Fibroblast of skin of left biceps (primary cell): Measurements from ENCODE around the gene MDFIC2.
"Not testable (repeated sequence)": the region's sequence is repeated elsewhere in the genome, so short reads cannot be mapped to it uniquely, and the experiment has no call there.

Source experiments
- DNase-seq, 2 experiments: peaks; one replicate each; pipeline ENCODE4 v3.0.0-alpha.2; 2013; ENCODE audit warnings: low read depth in 2 of 2

MDFIC2 gene

GRCh38 chr3:70256566-70256965, 55.9 kb downstream of the MDFIC2 start:
- DNase-seq = no peak

DNA sequence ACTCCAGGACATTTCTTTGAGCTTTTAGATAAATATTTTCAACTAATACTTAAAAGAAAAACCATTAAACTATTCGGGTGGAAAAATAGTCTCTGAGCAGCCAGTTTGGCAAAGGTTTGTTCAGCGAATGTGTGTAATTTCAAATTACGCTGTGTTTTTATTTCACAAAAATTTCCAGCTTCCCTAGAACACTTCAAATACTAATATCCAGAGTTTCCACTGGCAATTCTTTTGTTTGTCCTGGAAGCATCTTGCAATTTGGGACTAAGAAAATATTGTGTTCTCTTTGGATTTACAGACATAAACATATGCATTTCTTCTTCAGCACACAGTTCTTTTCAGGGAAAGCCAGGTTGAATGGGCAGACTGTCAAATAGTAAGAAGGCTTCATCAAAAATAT, 61.9 kb downstream of the MDFIC2 start:
- no peak for DNase-seq

GRCh38 chr3:70249509-70250160, 62.8 kb downstream of the MDFIC2 start:
- no peak for DNase-seq

DNA sequence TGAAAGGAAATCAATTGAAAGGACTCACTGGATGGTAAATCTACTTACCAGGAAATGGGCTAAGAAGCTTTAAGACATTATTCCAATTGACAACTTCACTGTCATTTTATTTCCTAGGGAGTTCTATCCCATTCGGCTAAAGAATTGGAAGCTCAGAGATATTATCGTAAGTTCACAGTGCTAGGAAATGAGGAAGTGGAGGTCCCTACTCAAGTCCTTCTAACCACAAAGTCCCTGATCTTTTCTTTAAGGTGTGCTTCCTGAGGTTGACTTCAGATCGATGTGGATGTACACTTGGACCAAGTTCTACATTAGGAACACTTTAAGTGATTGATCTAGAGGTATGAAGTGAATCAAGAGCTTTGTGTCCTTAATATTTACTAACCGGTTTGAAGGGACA, 63.6 kb downstream of the MDFIC2 start:
- no peak for DNase-seq

DNA sequence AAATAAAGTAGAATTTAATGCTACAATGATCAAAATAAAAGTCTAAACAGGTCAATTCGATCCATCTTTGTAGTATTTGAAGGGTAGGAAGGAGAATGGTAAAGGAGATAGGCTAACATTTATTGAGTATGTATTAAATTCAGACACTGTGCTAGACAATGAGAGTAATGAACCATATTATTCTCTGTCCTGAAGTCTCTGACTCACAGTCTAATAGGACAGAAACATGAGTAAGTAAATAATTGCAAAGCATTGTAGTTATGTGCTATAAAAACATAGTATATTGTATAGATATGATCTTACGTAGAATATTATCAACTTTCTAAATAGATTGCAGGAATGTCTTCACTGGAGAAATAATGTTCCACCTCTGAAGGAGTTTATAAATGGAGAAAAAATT, 64.5 kb downstream of the MDFIC2 start:
- DNase-seq = no peak

DNA sequence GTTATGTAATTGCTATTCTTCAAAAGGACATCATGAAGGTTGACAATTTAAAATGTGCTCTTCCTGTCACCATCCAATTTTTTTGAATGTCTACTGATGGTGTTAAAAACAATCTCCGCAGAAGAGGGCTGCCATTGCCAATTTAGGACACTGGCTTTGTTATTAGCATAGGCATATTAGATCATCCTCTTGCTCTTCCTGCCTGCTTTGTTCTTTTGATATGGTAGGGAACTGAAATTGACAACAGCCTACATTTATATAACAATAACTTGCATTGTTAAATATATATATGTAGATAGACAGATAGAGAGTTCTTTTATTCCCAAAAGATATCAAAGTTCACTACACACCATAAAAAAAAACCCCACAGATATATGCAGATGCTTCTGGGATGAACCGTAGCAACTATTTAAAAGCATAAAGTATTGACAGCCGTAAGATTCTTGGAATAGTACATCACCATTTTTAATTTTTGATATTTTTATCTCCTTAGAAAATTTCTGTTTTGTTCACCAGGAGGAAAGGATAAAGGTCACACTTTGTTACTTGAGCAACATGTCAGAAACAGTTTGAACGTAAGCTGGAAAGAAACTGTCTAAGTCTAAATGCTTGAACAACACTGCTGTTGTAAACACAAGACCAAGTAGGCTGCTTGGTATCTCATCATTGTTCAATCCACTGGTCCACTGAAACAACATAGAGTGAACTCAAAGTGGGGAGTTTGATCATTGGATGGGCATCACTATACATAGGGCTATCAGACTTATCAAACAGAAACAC, 66.5 kb downstream of the MDFIC2 start:
- no peak for DNase-seq

DNA sequence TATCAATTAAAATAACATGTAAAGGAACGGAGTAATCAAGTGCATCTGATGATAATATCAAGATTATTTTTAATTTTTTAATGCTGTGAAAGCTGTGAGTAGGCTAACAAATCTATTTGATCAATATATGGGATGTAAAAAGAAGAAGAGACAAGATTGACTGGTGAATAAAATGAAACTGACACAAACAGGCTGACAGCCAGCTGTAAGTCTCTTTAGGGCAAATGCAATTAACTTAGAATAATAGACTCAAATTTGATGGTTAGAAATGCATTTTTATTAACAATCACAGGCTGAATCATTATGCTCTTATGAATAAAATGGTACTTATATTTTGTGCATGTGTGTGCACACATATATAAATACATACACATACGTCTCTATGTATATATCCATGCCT, 68.0 kb downstream of the MDFIC2 start:
- DNase-seq = no peak

- no peak for DNase-seq
Measured at GRCh38 chr3:70242297-70242882, 70.0 kb downstream of the MDFIC2 start.

DNA sequence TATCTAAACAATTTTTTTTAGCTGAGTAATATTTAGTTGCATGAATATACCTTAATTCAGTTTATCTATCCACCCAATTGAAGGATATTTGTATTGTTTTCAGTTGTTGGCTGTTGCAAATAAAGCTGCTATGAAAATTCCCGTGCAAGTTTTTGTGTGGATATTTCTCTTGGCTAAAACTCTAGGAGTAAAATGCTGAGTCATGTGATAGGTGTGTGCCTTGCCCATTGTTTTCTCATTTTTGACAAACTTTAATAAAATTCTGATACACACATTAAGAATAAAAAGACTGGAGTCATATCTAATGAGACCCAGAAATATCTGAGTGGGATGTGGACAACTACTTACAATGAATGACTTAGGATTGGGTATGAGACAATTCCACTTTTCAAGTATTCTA, 78.6 kb downstream of the MDFIC2 start:
- no peak for DNase-seq

GRCh38 chr3:70233112-70233511, 79.3 kb downstream of the MDFIC2 start:
- DNase-seq = no peak

DNA sequence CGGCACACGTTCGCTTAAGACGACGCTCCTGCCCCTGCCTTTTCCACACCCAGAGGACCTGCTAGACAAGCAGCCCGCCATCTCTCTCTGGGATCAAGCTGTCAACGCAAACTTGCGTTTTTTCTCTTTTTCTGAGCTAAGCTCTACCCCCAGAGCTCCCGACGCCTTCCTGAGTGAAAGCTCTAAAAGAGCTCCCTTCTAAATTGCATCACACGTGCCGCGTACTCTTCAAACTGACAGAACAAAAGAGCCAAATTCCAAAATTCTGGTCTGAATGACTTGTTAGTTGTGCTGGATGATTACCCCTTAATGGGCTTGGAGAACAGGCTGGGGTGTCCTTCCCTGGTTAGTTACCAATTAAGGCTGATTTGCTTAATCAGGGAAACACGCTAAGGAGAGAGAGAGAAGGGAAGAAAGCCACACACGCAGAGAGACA, 81.2 kb downstream of the MDFIC2 start:
- DNase-seq = no peak

DNA sequence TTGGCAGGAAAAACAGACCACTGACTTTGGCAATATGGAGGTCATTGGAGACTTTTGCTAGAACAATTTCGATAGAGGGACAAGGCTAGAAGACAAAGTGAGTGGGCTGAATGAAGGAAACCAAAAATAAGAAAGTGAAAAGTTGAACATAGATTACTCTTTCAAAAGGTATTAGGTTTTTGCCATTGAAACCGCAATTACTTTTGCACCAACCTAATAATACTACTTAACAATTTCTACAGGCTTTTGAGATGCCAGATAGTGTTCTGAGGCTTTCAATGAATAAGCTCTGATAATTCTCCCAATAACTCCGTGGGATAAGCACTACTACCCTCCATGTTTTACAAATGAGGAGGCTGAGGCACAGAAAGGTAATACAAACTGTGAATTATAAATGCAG, 85.0 kb downstream of the MDFIC2 start:
- no peak for DNase-seq

DNA sequence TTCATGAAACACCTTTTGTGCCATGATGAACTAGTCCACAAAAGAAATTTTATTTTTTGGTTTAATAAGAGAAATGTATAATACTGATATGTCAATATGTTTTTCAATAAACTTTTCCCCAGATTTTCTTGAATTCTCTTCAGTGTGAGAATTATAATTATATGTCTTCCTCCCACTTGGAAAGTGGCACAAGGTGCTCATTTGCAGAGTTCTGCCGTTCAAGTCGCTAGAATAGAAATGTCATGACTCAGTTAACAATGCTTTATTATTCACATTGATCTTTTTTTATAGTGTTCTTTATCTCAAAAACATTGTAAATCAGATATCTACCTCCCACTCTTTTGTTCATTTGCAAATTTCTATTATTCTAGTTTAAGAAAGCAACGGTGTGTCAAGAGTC, 87.3 kb downstream of the MDFIC2 start:
- DNase-seq = no peak

- no peak for DNase-seq
Measured at GRCh38 chr3:70224337-70224736, 88.1 kb downstream of the MDFIC2 start.

DNA sequence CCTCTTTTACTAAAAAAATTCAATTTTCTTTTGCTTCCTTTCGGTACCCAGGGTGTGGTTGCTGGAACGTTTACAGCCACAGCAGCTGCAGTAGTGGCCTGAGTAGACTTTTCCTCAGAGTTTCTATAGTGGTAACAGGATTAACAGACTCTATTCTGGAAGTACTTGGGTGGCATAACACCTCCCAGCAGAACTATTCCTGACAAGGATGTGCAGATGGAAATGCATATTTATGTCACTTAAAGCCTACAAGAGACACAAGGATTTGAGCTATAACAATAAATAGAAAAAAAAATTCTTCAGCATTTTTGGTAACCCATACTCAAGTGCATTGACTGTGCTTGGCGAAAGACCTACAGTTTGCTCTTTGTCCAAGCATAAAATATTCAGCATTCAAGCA, 94.0 kb downstream of the MDFIC2 start:
- DNase-seq = no peak

- not testable (repeated sequence) for DNase-seq
Measured at GRCh38 chr3:70211274-70211673, 101.2 kb downstream of the MDFIC2 start.

DNA sequence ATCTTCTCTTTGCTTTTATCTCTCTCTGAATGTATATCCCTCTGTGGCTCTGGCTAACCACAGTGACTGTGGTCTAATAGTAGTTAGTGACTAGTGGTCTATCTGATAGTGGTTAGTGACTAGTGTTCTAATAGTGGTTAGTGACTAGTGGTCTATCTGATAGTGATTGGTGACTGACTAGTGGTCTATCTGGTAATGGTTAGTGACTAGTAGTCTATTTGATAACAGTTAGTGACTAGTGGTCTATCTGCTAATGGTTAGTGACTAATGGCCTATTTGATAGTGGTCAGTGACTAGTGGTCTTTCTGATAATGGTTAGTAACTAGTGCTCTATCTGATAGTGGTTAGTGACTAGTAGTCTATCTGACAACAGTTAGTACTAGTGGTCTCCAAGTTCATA, 110.5 kb downstream of the MDFIC2 start:
- no peak for DNase-seq

DNA sequence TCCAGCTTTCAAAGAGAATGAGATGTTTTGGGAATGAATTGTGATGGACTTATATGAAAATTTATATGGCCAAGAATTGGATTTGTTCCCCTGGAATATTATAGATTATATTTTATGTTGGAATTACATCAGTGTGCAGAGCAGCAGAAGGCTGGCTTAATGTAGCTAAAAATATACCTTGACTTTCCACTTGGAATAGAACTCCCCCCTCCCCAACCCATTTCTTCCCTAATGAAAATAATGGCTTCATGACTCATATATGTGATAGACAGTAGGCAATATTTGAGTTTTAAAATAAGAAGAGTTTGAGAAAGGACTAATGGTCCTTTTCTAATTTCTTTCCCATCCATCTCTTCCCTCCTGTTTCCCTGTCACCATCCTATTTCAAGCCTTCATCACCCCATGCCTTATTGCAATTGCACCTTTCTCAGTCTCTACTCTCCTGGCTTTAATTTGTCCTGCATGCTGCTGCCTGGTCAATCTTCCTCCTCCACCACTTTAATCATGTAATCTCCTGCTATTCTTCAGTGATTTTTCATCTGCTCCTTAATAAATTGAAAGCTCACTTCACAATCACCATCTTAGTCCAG, 122.5 kb downstream of the MDFIC2 start:
- DNase-seq = no peak

- DNase-seq = no peak
Measured at GRCh38 chr3:70186221-70186620, 126.2 kb downstream of the MDFIC2 start.

DNA sequence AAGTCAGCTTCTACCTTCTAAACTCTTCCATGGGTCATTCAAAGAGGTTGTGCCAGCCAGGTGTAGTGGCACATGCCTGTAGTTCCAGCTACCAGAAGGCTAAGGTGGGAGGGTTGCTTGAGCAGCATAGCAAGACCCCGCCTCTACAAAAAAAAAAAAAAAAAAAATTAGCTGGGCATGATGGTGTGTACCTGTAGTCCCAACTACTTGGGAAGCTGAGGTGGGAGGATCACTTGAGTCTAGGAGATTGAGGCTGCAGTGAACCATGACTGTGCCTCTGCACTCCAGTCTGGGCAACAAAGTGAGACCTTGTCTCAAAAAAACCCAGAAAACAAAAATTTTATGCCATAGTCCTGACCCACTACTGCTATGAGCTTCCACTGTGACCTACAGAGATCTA, 126.8 kb downstream of the MDFIC2 start:
- no peak for DNase-seq

DNA sequence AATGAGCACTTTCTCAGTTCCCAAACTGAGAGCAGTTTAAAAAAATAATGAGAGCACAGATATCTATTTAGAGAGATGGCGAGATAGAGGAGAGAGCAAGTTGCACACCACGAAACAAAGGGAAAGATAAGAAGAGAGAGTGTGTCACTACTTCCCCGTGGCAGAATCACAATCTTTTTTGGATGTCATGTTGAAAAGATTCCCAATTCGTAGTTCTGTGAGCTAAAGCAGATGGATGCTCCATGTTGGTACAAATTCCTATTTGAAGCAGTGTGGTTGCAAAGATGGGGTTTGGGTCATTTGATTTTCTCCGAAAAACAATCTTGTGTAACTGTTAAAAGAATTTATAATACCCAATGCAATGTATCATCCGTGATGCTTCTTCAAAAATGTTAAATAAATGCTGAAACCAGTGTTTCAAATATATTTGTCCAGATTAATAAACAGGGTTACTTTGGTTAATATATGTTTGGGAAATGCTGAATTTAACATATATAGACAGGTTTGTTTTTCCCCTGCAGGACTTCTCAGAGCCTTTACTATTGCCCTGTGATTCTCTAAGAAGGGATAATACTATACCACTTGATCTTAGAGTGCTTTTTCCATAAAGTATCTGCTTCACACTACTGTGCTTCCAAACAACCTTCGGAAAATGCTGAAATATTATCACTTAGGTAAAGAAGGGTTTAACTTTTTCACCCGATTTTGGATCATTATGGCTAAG, 128.5 kb downstream of the MDFIC2 start:
- no peak for DNase-seq

GRCh38 chr3:70182166-70182565, 130.3 kb downstream of the MDFIC2 start:
- no peak for DNase-seq
